Cardiac muscle cell (in vitro differentiated cells and primary cell): ENCODE measurements around the gene SPRR4. TPM values are rescaled to one million over a fixed set of nuclear protein-coding genes. Genes with fewer than 3 reads are reported as not detected.

ENCODE experiments used
- DNase-seq, 2 donors: peaks; one replicate each; pipeline versions ENCODE4 v3.0.0 to v3.0.0-alpha.2; 2010 to 2017; ENCODE audit warnings: low read depth in 1 of 2, low spot score in 1 of 2
- H3K27ac ChIP-seq: fragments of 200-600 bp; sonication (generic); 2 replicates; pipeline ENCODE4 v1.5.1; 2016
- H3K27me3 ChIP-seq: fragments of 200-600 bp; sonication (generic); 2 replicates; pipeline ENCODE4 v1.6.0; 2016; ENCODE audit warnings: control low read depth
- H3K36me3 ChIP-seq: fragments of 200-600 bp; sonication (generic); 2 replicates; pipeline ENCODE4 v1.5.1; 2016; ENCODE audit warnings: control low read depth
- H3K4me1 ChIP-seq: fragments of 200-600 bp; sonication (generic); 2 replicates; pipeline ENCODE4 v1.8.1; 2017; ENCODE audit warnings: low read depth, mild to moderate bottlenecking, mixed run types
- H3K4me3 ChIP-seq: fragments of 200-600 bp; sonication (generic); 2 replicates; pipeline ENCODE4 v1.5.1; 2016; ENCODE audit warnings: mild to moderate bottlenecking
- H3K9me3 ChIP-seq: fragments of 200-600 bp; sonication (generic); 2 replicates; pipeline ENCODE4 v1.5.1; 2017; ENCODE audit warnings: low read depth, mild to moderate bottlenecking, control low read depth
- polyA plus RNA-seq: library from polyadenylated mRNA; unstranded; fragments of >200 nt; fragmentation: Nextera tagmentation; extraction: Ambion mirVana; gene quantifications from 2 replicates; pipeline ENCODE4 v1.2.1, GENCODE V29; 2016
- total RNA-seq: library from RNA; depleted of rRNA; stranded (reverse); fragments of >200 nt; gene quantifications from 2 replicates; pipeline ENCODE4 v1.2.3, GENCODE V29; 2016
- TF ChIP-seq, protein P1 (sequence below): IDR thresholded peaks from 2 replicates; pipeline ENCODE4 v1.5.1; 2012; ENCODE audit warnings: low read depth, mild to moderate bottlenecking, low read length

The SPRR4 gene
- total and polyA plus RNA-seq, 2 experiments from 2014 or later, result not detected

GRCh38 chr1:152964536-152964935, 5.9 kb upstream of the SPRR4 start:
- DNase-seq, result no peak
- H3K36me3 ChIP-seq, result no peaks in the 10 kb centered on the region
- TF ChIP-seq, protein P1, sequence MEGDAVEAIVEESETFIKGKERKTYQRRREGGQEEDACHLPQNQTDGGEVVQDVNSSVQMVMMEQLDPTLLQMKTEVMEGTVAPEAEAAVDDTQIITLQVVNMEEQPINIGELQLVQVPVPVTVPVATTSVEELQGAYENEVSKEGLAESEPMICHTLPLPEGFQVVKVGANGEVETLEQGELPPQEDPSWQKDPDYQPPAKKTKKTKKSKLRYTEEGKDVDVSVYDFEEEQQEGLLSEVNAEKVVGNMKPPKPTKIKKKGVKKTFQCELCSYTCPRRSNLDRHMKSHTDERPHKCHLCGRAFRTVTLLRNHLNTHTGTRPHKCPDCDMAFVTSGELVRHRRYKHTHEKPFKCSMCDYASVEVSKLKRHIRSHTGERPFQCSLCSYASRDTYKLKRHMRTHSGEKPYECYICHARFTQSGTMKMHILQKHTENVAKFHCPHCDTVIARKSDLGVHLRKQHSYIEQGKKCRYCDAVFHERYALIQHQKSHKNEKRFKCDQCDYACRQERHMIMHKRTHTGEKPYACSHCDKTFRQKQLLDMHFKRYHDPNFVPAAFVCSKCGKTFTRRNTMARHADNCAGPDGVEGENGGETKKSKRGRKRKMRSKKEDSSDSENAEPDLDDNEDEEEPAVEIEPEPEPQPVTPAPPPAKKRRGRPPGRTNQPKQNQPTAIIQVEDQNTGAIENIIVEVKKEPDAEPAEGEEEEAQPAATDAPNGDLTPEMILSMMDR, result no peak
- no peaks in the 10 kb centered on the region for H3K27me3 ChIP-seq
- no peaks in the 10 kb centered on the region for H3K4me1 ChIP-seq
- H3K4me3 ChIP-seq, result no peak overlapping the region
- no peak overlapping the region for H3K27ac ChIP-seq
- no peaks in the 10 kb centered on the region for H3K9me3 ChIP-seq

- no peak overlapping the region for H3K4me3 ChIP-seq
- H3K27ac ChIP-seq, result no peak overlapping the region
- H3K4me1 ChIP-seq, result no peaks in the 10 kb centered on the region
- TF ChIP-seq, protein P1, result no peak
- H3K27me3 ChIP-seq, result no peaks in the 10 kb centered on the region
- DNase-seq, result no peak
- no peaks in the 10 kb centered on the region for H3K36me3 ChIP-seq
- no peaks in the 10 kb centered on the region for H3K9me3 ChIP-seq
These were observed 4.6 kb upstream of the SPRR4 start for GRCh38 chr1:152965853-152966252.

- H3K4me1 ChIP-seq, result no peaks in the 10 kb centered on the region
- DNase-seq, result no peak
- no peaks in the 10 kb centered on the region for H3K9me3 ChIP-seq
- no peak overlapping the region for H3K27ac ChIP-seq
- no peak overlapping the region for H3K4me3 ChIP-seq
- H3K27me3 ChIP-seq, result no peaks in the 10 kb centered on the region
- H3K36me3 ChIP-seq, result no peaks in the 10 kb centered on the region
- TF ChIP-seq, protein P1, result no peak
These were observed 3.2 kb upstream of the SPRR4 start for GRCh38 chr1:152967201-152967600.

- TF ChIP-seq, protein P1, result no peak
These were observed 2.2 kb upstream of the SPRR4 start for GRCh38 chr1:152968248-152968647.

DNA sequence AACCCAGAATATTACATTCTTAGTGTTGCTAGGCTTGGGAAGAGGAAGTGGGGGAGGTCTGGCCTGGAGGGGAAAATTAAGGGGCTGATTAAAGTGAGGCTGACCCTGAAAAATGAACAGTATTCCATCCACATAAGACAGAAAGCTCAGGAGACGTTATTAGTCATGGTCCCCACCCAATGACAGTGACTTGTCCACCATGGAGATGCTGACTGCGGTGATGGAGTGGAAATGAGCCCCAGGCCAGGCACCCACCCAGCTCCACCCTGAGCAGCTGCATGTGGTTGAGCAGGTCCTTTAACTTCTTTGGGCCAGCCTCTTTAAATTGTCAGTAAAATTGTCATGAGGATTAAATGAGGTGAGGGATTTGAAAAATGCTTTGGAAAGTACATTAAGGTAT, 1.4 kb upstream of the SPRR4 start:
- DNase-seq, result no peak
- no peaks in the 10 kb centered on the region for H3K27me3 ChIP-seq
- H3K9me3 ChIP-seq, result no peaks in the 10 kb centered on the region
- H3K27ac ChIP-seq, result no peak overlapping the region
- no peaks in the 10 kb centered on the region for H3K4me1 ChIP-seq
- H3K36me3 ChIP-seq, result no peaks in the 10 kb centered on the region
- no peak overlapping the region for H3K4me3 ChIP-seq
- TF ChIP-seq, protein P1, result no peak

More at GRCh38 chr1:152968248-152968647, 2.2 kb upstream of the SPRR4 start:
- H3K27ac ChIP-seq, result no peak overlapping the region
- H3K27me3 ChIP-seq, result no peaks in the 10 kb centered on the region
- no peak for DNase-seq
- H3K36me3 ChIP-seq, result no peaks in the 10 kb centered on the region
- no peaks in the 10 kb centered on the region for H3K4me1 ChIP-seq
- no peaks in the 10 kb centered on the region for H3K9me3 ChIP-seq
- H3K4me3 ChIP-seq, result no peak overlapping the region

DNA sequence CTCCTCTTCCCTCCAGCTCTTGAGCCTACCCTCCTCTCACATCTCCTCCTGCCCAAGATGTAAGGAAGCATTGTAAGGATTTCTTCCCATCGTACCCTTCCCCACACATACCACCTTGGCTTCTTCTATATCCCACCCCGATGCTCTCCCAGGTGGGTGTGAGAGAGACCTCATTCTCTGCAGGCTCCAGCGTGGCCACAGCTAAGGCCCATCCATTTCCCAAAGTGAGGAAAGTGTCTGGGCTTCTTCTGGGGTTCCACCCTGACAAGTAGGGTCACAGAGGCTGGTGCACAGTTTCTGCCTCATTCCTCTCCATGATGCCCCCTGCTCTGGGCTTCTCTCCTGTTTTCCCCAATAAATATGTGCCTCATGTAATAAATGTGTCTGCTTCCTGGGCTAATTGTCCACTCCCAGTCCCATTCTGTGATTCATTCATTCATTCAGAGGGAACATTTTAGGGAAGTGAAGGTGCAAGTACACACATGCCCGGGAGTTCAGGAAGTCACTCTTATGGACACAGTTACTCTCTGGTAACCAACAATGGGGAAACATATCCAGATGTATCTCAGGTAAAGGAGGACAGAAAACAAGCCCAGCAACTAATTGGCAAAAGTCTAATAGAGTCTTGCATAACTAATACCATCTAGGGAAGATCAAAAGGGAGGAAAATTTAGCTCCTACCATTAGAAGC, 1.9 kb downstream of the SPRR4 start:
- DNase-seq, result no peak
- H3K9me3 ChIP-seq, result no peaks in the 10 kb centered on the region
- no peak overlapping the region for H3K27ac ChIP-seq

More for the DNA sequence above, 1.9 kb downstream of the SPRR4 start:
- Histone ChIP-seq H3K27me3 (no peaks in the 10 kb centered on the region), H3K36me3 (no peaks in the 10 kb centered on the region), H3K4me1 (no peaks in the 10 kb centered on the region), H3K4me3 (no peak overlapping the region)
- TF ChIP-seq, protein P1, result no peak
